Stimulated activated CD4-positive, alpha-beta T cell treated with anti-CD3 and anti-CD28 coated beads, TNF-alpha, amount 100 ng/mL, for 48 hours (primary cell): ENCODE data around the gene TRHDE.
"Not testable (repeated sequence)": the region's sequence is repeated elsewhere in the genome, so short reads cannot be mapped to it uniquely, and the experiment has no call there.

ENCODE experiments used
- DNase-seq, 3 donors: peaks; one replicate each; pipeline ENCODE4 v3.0.0-alpha.2; 2020; ENCODE audit warnings: low read depth in 3 of 3

Gene TRHDE

GRCh38 chr12:72520044-72520678, 248.0 kb downstream of the TRHDE start:
- DNase-seq, result not testable (repeated sequence)

GRCh38 chr12:72521326-72521725, 249.2 kb downstream of the TRHDE start:
- DNase-seq, result no peak

- no peak for DNase-seq
Measured at GRCh38 chr12:72522411-72522810, 250.2 kb downstream of the TRHDE start.

DNA sequence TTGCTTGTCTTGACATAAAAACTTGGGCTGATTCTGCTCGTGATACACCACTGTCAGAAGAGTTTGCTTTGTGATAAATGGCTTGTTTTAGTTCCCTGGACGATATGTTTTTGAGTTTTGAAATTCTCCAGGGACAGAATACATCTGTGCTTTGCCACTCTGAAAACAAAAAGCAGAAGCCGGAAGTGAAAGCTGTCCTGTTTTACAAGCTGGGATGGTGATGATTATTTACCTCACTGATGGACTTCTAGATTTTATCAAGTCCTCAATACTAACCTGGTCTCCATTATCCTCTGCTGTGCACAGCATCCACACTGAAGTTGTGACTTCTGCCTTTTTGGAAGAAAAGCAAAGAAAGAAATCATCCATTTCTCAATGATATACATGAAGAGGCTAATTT, 251.6 kb downstream of the TRHDE start:
- no peak for DNase-seq

- no peak for DNase-seq
Measured at GRCh38 chr12:72535212-72535990, 263.2 kb downstream of the TRHDE start.

DNA sequence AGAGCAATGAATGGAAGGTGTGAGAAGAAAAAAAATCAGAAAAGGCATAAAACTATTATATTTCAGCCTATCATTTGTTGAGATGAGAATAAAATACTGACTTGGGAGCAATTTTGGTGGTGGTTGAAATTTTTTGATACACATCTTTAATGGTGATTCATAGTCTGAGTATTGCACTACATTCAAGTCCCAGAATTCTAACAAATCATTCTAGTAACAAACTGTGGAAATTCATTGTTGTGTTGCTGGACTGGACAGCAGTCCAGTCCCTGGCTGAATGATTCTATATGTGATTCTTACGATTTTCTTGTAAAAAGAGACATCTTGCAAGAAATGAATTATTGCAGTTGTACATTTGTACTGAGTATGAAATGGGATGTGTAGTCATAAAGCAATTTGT, 268.6 kb downstream of the TRHDE start:
- DNase-seq, result no peak

GRCh38 chr12:72543777-72544467, 271.8 kb downstream of the TRHDE start:
- no peak for DNase-seq

- DNase-seq, result no peak
Measured at GRCh38 chr12:72546106-72546505, 273.9 kb downstream of the TRHDE start.

DNA sequence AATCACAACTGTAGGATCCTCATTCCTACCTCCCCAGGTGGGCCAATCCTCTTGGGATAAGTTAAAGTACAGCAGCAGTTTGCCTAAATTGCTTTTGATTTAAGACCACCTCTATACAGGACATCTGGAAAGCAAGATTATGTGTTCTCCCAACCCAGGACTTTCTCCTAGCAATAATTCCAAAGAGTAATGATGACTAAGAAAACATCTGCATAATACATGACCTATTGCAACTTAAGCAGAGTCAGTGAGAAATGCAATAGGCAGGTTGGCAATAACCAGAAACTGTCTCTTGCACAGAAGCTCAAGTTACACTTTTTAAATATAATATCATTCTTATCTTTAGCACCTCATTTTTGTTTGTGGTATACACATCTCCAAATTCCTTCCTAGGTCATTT, 275.4 kb downstream of the TRHDE start:
- no peak for DNase-seq

GRCh38 chr12:72549184-72549583, 277.0 kb downstream of the TRHDE start:
- no peak for DNase-seq

GRCh38 chr12:72560003-72560769, 288.0 kb downstream of the TRHDE start:
- no peak for DNase-seq

DNA sequence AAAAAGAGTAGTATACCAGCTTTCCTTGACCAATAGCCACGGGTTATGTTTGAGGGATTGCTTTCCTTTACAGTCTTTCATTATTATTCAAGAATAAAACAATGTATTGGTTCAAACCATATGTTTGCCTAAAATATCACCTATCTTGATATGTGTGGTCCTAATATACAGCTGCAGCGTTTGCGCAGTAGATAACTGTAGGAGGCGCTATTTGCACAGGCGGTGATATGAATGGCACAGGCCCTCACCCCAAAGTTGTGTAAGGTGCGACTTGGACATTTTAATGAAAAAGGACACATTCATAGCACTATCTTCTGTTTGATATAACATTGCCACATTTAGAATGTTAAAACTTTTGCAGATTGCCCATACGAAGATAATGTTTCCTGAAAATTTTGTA, 298.4 kb downstream of the TRHDE start:
- no peak for DNase-seq

- no peak for DNase-seq
Measured at GRCh38 chr12:72574138-72574537, 302.0 kb downstream of the TRHDE start.

DNA sequence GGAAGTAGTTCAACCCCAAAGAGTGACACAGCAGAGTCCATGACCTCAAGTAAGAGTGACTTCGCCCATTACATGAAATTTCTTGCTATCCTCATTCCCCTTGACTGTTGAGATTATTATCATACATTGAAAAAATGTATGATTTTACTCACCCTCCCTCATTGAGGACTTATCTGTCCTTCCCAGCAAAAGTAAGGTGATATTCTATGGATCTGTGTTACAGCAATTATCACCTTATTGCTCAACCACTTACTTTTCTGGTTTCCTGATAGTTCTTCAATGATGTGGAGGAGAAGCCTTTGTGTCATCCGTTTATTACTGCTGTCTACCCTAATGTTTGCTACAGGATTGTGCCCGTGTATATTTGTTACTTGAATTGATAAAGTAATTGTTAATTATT, 306.2 kb downstream of the TRHDE start:
- DNase-seq, result no peak

DNA sequence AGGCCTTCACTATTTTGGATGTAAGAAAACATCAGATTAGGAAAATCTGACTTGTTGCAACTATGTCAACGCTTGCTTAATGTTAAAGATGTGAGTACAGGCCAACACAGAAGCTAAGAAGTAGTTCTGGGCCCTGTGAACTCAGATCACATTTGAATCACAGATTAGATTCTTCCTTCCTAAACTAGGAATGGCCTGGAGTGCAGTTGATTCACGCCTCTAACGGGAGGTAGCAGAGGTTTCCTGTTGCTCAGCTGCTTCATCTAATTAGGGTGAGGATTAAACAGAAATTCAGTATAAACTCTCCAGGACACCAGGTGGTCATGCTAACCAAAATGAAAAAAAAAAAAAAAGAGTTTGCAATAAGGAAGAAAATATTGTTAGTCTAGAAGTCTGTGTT, 314.3 kb downstream of the TRHDE start:
- DNase-seq, result no peak

GRCh38 chr12:72602581-72602980, 330.4 kb downstream of the TRHDE start:
- DNase-seq, result no peak

- DNase-seq, result no peak
Measured at GRCh38 chr12:72605975-72606374, 333.8 kb downstream of the TRHDE start.

GRCh38 chr12:72610342-72610741, 338.2 kb downstream of the TRHDE start:
- DNase-seq, result no peak

DNA sequence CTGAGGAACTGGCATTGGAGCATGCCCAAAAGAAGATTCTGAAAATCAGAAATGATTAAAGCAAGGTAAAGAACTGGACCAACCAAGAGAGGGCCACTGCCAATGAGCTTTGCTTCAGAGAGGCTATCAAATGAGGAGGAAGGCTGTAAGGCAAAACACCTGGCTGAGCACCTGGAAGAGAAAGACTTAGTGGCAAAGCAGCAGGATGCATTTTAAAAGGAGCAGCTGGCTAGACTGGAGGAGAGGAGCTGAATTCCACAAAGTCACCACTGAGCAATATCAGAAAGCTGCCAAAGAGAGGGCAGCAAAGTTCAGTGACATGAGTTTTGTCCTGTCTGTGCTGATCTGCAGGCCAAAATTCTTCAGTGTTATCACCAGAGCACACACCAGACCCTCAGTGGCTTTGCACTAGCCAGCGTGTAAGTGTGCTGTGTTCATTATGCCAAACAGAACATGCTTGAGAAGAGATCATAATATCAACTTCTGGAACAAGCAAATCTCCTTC, 338.7 kb downstream of the TRHDE start:
- no peak for DNase-seq

DNA sequence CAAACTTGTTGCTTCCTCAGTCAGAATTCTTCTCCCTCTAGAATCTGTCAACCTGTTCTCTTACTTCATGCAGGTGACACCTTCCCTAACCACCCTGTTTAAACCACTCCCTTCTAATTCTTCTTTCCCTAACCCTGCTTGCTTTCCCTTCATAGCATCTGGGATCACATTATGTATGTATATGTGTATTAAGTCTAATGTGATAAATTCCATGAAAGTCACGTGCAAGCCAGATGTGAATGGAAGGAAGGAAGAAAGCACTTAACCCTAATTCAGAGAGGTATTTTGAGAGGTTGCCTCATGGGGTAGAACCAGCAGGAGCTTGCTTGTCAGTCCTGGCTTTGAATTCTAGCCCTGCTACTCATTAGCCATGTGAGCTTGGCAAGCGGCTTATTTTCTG, 340.0 kb downstream of the TRHDE start:
- DNase-seq, result no peak

DNA sequence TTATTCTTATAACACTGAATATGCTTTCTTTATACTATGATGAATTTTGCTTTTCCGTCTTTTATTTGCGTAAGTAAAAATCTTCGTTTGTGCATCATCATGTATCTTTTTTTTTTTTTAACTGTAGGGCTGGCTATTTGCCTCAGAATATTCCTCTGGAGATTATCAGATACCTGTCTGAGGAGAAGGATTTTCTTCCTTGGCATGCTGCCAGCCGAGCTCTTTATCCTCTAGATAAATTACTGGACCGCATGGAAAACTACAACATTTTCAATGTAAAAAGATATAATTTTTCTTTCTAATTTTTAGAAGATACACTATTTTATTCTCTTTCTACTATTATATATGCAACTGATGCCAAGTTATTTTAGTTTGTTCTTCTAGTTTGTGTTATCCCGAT, 346.6 kb downstream of the TRHDE start:
- no peak for DNase-seq

DNA sequence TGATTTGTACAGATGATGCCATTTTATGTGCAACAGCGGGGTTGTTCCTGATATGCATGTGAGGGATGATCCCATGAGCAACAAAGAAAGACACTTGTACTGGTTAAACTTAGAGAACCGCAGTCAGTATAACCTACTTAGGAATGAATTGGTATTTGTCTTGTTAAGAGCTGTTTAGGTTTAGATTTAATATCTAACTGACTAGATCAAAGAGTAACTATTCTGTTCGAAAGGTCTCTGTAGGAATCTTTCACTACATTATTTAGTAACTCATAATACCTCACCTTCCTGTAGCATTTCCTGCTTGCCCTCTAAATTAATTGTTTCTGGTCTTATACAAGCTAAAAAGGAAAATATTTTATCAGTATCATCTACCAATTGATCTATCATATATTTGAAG, 350.4 kb downstream of the TRHDE start:
- DNase-seq, result no peak
